ENCODE measurements around the gene RNF213.

Gene RNF213

GRCh38 chr17:80214012-80214877 lies 46.4 kb upstream of the RNF213 start:
- H3K9me3 ChIP-seq (ENCODE audit: control insufficient read depth, low read length): no peaks in the 10 kb centered on the region
- H2AFZ ChIP-seq: no peak overlapping the region
- H3K79me2 ChIP-seq: no peaks in the 10 kb centered on the region
- no peaks in the 10 kb centered on the region for H3K36me3 ChIP-seq (ENCODE audit: control insufficient read depth, insufficient read depth, low read length)
- H3K4me3 ChIP-seq (ENCODE audit: low read depth, low read length): no peak overlapping the region
- peaks cover 2% of the 10 kb centered on the region for H3K4me1 ChIP-seq
- no peaks in the 10 kb centered on the region for H3K27me3 ChIP-seq (ENCODE audit: control insufficient read depth, insufficient read depth, low read length)
- TF ChIP-seq CTCF (IDR thresholded peaks at IDR 0.05): no peak
- H3K27ac ChIP-seq: no peak overlapping the region
- no peak overlapping the region for H3K9ac ChIP-seq
- H3K4me2 ChIP-seq (ENCODE audit: low read length): no peak overlapping the region

GRCh38 chr17:80214878-80215210 lies 45.8 kb upstream of the RNF213 start:
- TF ChIP-seq CTCF (IDR thresholded peaks at IDR 0.05): no peak
- H2AFZ ChIP-seq: no peak overlapping the region
- no peak overlapping the region for H3K27ac ChIP-seq
- no peaks in the 10 kb centered on the region for H3K79me2 ChIP-seq
- H3K4me2 ChIP-seq (ENCODE audit: low read length): no peak overlapping the region
- no peaks in the 10 kb centered on the region for H3K36me3 ChIP-seq (ENCODE audit: control insufficient read depth, insufficient read depth, low read length)
- H3K9ac ChIP-seq: no peak overlapping the region
- H3K9me3 ChIP-seq (ENCODE audit: control insufficient read depth, low read length): no peaks in the 10 kb centered on the region
- peaks cover 7% of the 10 kb centered on the region for H3K4me1 ChIP-seq
- H3K4me3 ChIP-seq (ENCODE audit: low read depth, low read length): no peak overlapping the region
- no peaks in the 10 kb centered on the region for H3K27me3 ChIP-seq (ENCODE audit: control insufficient read depth, insufficient read depth, low read length)

- Histone ChIP-seq H3K4me3 (ENCODE audit: low read depth, low read length) (no peak overlapping the region), H3K9me3 (ENCODE audit: control insufficient read depth, low read length) (no peaks in the 10 kb centered on the region), H3K4me1 (peaks cover 12% of the 10 kb centered on the region), H3K4me2 (ENCODE audit: low read length) (no peak overlapping the region), H3K9ac (no peak overlapping the region), H3K27me3 (ENCODE audit: control insufficient read depth, insufficient read depth, low read length) (no peaks in the 10 kb centered on the region), H3K79me2 (peaks cover 8% of the 10 kb centered on the region), H2AFZ (no peak overlapping the region), H3K36me3 (ENCODE audit: control insufficient read depth, insufficient read depth, low read length) (no peaks in the 10 kb centered on the region), H3K27ac (no peak overlapping the region)
- no peak for TF ChIP-seq CTCF (IDR thresholded peaks at IDR 0.05)
These were observed 43.9 kb upstream of the RNF213 start for GRCh38 chr17:80216473-80217456.

GRCh38 chr17:80217703-80218362 lies 42.8 kb upstream of the RNF213 start:
- H3K4me1 ChIP-seq: peaks cover 12% of the 10 kb centered on the region
- no peak overlapping the region for H3K4me2 ChIP-seq (ENCODE audit: low read length)
- H3K9ac ChIP-seq: no peak overlapping the region
- H3K79me2 ChIP-seq: peaks cover 8% of the 10 kb centered on the region
- no peaks in the 10 kb centered on the region for H3K36me3 ChIP-seq (ENCODE audit: control insufficient read depth, insufficient read depth, low read length)
- H2AFZ ChIP-seq: no peak overlapping the region
- no peaks in the 10 kb centered on the region for H3K27me3 ChIP-seq (ENCODE audit: control insufficient read depth, insufficient read depth, low read length)
- TF ChIP-seq CTCF (IDR thresholded peaks at IDR 0.05): no peak
- no peak overlapping the region for H3K4me3 ChIP-seq (ENCODE audit: low read depth, low read length)
- H3K9me3 ChIP-seq (ENCODE audit: control insufficient read depth, low read length): no peaks in the 10 kb centered on the region
- no peak overlapping the region for H3K27ac ChIP-seq
